Motor neuron (in vitro differentiated cells): Measurements from ENCODE around the gene SMIM30. TPM values are rescaled to one million over a fixed set of nuclear protein-coding genes. Genes with fewer than 3 reads are reported as not detected.
"Not testable (repeated sequence)": the region's sequence is repeated elsewhere in the genome, so short reads cannot be mapped to it uniquely, and the experiment has no call there.

Source experiments
- ATAC-seq, 8 experiments: fragments of 200-7000 bp; cut with Tn5 transposase; replicated peaks in 6 of 8; 2 replicates each; pipeline ENCODE4 v1.8.0; 2021; ENCODE audit warnings: mild to moderate bottlenecking in 8 of 8, moderate library complexity in 8 of 8
- H3K27ac ChIP-seq, 2 donors: fragments of 250-450 bp; sonication (Bioruptor Pico); 2 replicates each; pipeline ENCODE4 v1.9.0; 2021; ENCODE audit warnings: antibody characterized with exemption in 2 of 2, mild to moderate bottlenecking in 2 of 2, moderate library complexity in 1 of 2
- H3K4me1 ChIP-seq, 2 donors: fragments of 250-450 bp; sonication (Bioruptor Pico); replicated peaks in 1 of 2; 2 replicates each; pipeline ENCODE4 v1.6.1; 2021; ENCODE audit warnings: antibody characterized with exemption in 2 of 2, mild to moderate bottlenecking in 2 of 2, moderate library complexity in 1 of 2
- H3K4me3 ChIP-seq, 5 donors: fragments of 250-450 bp; sonication (Bioruptor Pico); 2 replicates each; pipeline ENCODE4 v1.9.0; 2021; ENCODE audit warnings: antibody characterized with exemption in 5 of 5, mild to moderate bottlenecking in 5 of 5, moderate library complexity in 4 of 5
- WGBS, 10 experiments: fragments of 450-650 bp; shearing (Covaris generic); methylation state at CpG; one replicate each; pipeline ENCODE4 v1.0.0; 2022; 5-methylcytosine and 5-hydroxymethylcytosine counted together
- in situ Hi-C, 9 experiments: fragments of 400-800 bp; cut with MboI; loops; one replicate each; pipeline ENCODE4 v1.15.0; 2021; ENCODE audit warnings: low sequenced_read_pairs in 9 of 9, low pct_unique_long_range_greater_than_20kb in 2 of 9; ENCODE audit not compliant: unreplicated experiment in 9 of 9
- total RNA-seq, 8 experiments: library from RNA; unstranded; fragments of 300-600 nt; gene quantifications; 2 replicates each; pipeline versions ENCODE4 v1.2.3 to v1.2.4, GENCODE V29; 2022

SMIM30 gene
- total RNA-seq, 8 experiments from 2014 or later = 27.0 to 108 (median 66.6) TPM

- ATAC-seq = no peak
- WGBS, 10 experiments = 42 to 100% (median 80%) methylated on average over 1 to 2 of the region's 2 CpGs; no CpG with 5 or more reads in 1 of the 10 experiments
- Histone ChIP-seq H3K4me1 (peaks cover 0 to 11% of the 10 kb centered on the region in 2 donors), H3K27ac (no peak overlapping the region), H3K4me3 (no peak overlapping the region)
- in situ Hi-C loops = no loop called here
These were observed 18.9 kb upstream of the SMIM30 start for GRCh38 chr7:113137241-113137640.

- H3K4me1 ChIP-seq = no peaks in the 10 kb centered on the region
- H3K27ac ChIP-seq = no peak overlapping the region
- WGBS, 10 experiments = 44 to 71% (median 67%) methylated on average over 1 of the region's 1 CpG; no CpG with 5 or more reads in 7 of the 10 experiments
- ATAC-seq = peak in 1 of 8 experiments; percentile 42
- in situ Hi-C loops = no loop called here
- H3K4me3 ChIP-seq = no peak overlapping the region
These were observed 15.7 kb upstream of the SMIM30 start for GRCh38 chr7:113134025-113134424.

GRCh38 chr7:113131367-113131766 lies 13.0 kb upstream of the SMIM30 start:
- H3K4me3 ChIP-seq = no peak overlapping the region
- no peak for ATAC-seq
- WGBS, 10 experiments = 9 to 95% (median 93%) methylated on average over 2 of the region's 2 CpGs; no CpG with 5 or more reads in 3 of the 10 experiments
- H3K4me1 ChIP-seq = no peaks in the 10 kb centered on the region
- no peak overlapping the region for H3K27ac ChIP-seq
- in situ Hi-C loops = no loop called here

- Histone ChIP-seq H3K4me3 (no peak overlapping the region), H3K4me1 (peaks cover 0 to 10% of the 10 kb centered on the region in 2 donors), H3K27ac (no peak overlapping the region)
- in situ Hi-C loops = no loop called here
- WGBS, 10 experiments = 0 to 100% (median 80%) methylated on average over 1 of the region's 1 CpG; no CpG with 5 or more reads in 6 of the 10 experiments
- ATAC-seq = no peak
These were observed 9.7 kb upstream of the SMIM30 start for GRCh38 chr7:113128031-113128430.

GRCh38 chr7:113125728-113126127 lies 7.4 kb upstream of the SMIM30 start:
- in situ Hi-C loops = no loop called here
- Histone ChIP-seq H3K27ac (no peak overlapping the region), H3K4me3 (no peak overlapping the region), H3K4me1 (peaks cover 0 to 20% of the 10 kb centered on the region in 2 donors)
- 69 to 100% (median 100%) methylated on average over 1 to 2 of the region's 2 CpGs; no CpG with 5 or more reads in 1 of the 10 experiments for WGBS, 10 experiments
- no peak for ATAC-seq

- in situ Hi-C loops = no loop called here
- Histone ChIP-seq H3K4me3 (no peak overlapping the region), H3K27ac (no peak overlapping the region), H3K4me1 (peaks cover 0 to 25% of the 10 kb centered on the region in 2 donors)
- ATAC-seq = peak in 5 of 8 experiments; percentile 11 to 58 (median 36)
These were observed 4.4 kb upstream of the SMIM30 start for GRCh38 chr7:113122744-113123143.

- 14 to 100% (median 100%) methylated on average over 1 of the region's 1 CpG; no CpG with 5 or more reads in 6 of the 10 experiments for WGBS, 10 experiments
- Histone ChIP-seq H3K27ac (no peak overlapping the region), H3K4me1 (peaks cover 5 to 34% of the 10 kb centered on the region in 2 donors), H3K4me3 (no peak overlapping the region)
- ATAC-seq = no peak
- in situ Hi-C loops = no loop called here
These were observed 2.3 kb upstream of the SMIM30 start for GRCh38 chr7:113120647-113121046.

- H3K27ac ChIP-seq = no peak overlapping the region
- in situ Hi-C loops = no loop called here
- whole genome bisulfite sequencing, 10 experiments = 60 to 100% (median 91%) methylated on average over 1 to 6 of the region's 6 CpGs
- no peak for ATAC-seq
- peaks cover 5 to 34% of the 10 kb centered on the region in 2 donors for H3K4me1 ChIP-seq
- H3K4me3 ChIP-seq = no peak overlapping the region
These were observed 1.1 kb upstream of the SMIM30 start for GRCh38 chr7:113119429-113119828.

GRCh38 chr7:113117374-113117774 lies 980 bp downstream of the SMIM30 start:
- Histone ChIP-seq H3K4me3 (peak overlapping the region; percentile 50 to 67 (median 52)), H3K4me1 (peaks cover 5 to 18% of the 10 kb centered on the region in 2 donors), H3K27ac (peak overlapping the region in 1 of 2 donors; percentile 37)
- WGBS, 10 experiments = 14 to 71% (median 46%) methylated on average over 1 to 4 of the region's 4 CpGs; no CpG with 5 or more reads in 1 of the 10 experiments
- in situ Hi-C loops = not testable (repeated sequence)
- ATAC-seq = peak in 1 of 8 experiments; percentile 14

GRCh38 chr7:113113912-113114311 lies 4.4 kb downstream of the SMIM30 start:
- WGBS, 10 experiments = 14 to 100% (median 95%) methylated on average over 1 to 2 of the region's 2 CpGs; no CpG with 5 or more reads in 3 of the 10 experiments
- ATAC-seq = peak in 3 of 8 experiments; percentile 11 to 60 (median 37)
- Histone ChIP-seq H3K4me3 (no peak overlapping the region), H3K4me1 (peaks cover 5 to 11% of the 10 kb centered on the region in 2 donors), H3K27ac (no peak overlapping the region)
- in situ Hi-C loops = no loop called here

GRCh38 chr7:113109718-113110117 lies 8.6 kb downstream of the SMIM30 start:
- ATAC-seq = no peak
- in situ Hi-C loops = no loop called here
- WGBS, 10 experiments = 71 to 100% (median 100%) methylated on average over 1 of the region's 1 CpG; no CpG with 5 or more reads in 3 of the 10 experiments
- Histone ChIP-seq H3K4me3 (no peak overlapping the region), H3K4me1 (no peaks in the 10 kb centered on the region), H3K27ac (no peak overlapping the region)

- peak in 5 of 8 experiments; percentile 52 to 63 (median 60) for ATAC-seq
- 42 to 89% (median 64%) methylated on average over 1 to 5 of the region's 5 CpGs; no CpG with 5 or more reads in 1 of the 10 experiments for WGBS, 10 experiments
- H3K4me1 ChIP-seq = no peaks in the 10 kb centered on the region
- no peak overlapping the region for H3K4me3 ChIP-seq
- in situ Hi-C loops = no loop called here
- H3K27ac ChIP-seq = no peak overlapping the region
These were observed 18.2 kb downstream of the SMIM30 start for GRCh38 chr7:113100121-113100603.

GRCh38 chr7:113099284-113099919 lies 19.0 kb downstream of the SMIM30 start:
- H3K4me3 ChIP-seq = no peak overlapping the region
- 63 to 100% (median 95%) methylated on average over 1 to 3 of the region's 3 CpGs; no CpG with 5 or more reads in 1 of the 10 experiments for WGBS, 10 experiments
- in situ Hi-C loops = no loop called here
- no peak for ATAC-seq
- H3K27ac ChIP-seq = no peak overlapping the region
- no peaks in the 10 kb centered on the region for H3K4me1 ChIP-seq
